ENCODE measurements around the gene TMEM132C.

TMEM132C gene

DNA sequence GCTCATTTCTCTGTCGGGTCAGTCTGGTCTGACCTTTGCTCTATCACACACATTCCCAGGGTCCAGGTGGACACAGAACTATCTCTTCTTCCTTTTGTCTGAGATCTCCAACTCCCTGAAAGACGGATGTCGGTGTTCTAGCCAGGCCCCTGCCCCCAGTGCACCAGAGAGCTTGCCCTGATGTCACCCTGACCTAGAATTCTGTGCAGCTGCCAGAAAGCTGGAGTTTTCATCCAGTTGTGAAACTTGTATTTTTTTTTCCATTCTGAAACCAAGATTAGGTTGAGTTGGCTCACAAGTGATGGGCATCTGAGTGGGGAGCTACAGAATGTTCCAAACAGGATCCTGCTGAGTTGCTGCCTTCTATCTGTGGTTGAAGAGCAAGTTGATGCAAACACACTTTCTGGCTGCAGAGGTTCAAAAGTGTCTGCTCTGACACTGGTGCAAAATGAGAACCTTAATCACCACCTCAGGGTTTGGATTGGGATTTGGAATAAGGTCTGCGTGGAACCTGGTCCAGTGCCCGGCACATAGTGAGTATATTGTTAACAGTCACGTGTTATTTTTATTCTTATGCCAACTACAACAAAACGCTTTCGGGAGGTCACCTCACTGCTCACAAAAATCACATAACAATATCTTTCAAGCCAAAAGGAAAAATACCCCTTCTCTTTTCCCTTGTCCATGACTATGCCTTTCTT, 345.3 kb downstream of the TMEM132C start:
- ATAC-seq, result no peak
- no peak for DNase-seq

DNA sequence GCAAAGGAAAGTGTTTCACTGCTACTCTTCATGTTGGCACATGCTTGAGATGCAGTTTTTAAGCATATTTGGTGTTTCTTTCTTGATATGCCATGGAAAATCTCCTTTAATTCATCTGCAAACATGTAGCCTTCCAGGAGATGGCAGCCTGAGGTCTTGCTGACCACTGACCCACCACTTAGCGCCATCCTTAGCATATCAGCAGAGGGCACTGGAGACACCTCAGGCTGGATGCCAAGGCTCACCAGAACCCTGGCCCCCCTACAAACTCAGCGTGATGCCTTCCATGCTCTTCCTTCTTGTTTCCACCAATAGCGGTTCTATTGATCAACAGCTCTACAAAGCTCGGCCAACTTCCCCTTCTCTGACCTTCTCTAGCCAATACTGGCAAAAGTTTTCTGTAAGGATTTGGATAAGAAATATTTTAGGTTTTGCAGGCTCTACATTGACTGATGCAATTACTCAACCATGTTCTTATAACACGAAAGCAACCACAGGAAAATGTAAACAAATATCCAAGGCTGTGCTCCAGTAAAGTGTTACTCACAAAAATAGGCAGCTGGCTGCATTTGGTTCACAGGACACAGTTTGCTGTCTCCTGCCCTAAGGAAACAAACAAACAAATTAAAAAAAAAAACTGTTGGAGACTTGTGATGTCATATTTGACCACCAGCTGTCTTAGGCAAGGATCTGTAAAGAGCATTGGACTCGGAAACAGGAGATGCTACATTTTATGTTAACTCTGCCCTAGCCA, 347.0 kb downstream of the TMEM132C start:
- ATAC-seq, result no peak
- no peak for DNase-seq

DNA sequence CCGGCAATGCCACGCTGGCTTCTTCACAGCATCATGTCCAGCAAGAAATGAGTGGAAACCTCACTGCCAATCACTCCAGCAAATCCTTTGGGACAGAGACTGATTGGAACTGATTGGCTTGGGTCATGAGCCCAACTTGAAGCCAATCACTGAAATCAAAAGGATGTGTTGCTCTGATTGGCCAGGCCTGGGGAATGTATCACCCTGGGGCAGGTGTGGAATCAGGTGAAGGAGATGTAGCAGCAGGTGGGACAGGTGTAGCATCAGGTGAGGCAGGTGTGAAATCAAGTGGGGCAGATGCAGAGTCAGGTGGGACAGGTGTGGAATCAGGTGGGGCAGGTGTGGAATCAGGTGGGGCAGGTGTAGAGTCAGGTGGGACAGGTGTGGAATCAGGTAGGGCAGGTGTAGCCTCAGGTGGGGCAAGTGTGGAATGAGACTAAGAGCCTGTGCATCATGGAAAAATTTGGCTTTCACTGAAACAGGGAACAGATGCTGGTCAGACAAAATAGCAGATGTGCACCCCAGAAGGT, 350.4 kb downstream of the TMEM132C start:
- ATAC-seq (no peak), DNase-seq (no peak)

DNA sequence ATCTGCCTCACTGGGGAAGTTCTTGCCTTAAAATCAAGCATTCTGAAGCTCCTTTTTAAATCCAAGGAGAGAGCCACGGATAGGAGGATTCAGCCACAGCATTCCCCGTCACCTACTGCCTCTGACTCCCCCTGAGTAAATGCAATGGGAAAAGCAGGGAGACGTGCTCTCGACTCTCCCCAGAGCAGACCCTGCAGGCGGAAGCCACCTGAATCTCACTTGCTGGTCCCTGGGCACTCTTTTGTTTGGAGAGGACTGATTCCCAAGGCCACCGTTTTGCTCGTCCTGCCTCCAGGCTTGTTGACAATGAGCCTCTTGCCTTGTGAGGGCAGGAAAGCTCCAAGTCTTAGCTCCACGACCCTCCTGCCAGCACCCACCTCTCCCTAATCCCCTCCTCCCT, 352.3 kb downstream of the TMEM132C start:
- ATAC-seq, result no peak

DNA sequence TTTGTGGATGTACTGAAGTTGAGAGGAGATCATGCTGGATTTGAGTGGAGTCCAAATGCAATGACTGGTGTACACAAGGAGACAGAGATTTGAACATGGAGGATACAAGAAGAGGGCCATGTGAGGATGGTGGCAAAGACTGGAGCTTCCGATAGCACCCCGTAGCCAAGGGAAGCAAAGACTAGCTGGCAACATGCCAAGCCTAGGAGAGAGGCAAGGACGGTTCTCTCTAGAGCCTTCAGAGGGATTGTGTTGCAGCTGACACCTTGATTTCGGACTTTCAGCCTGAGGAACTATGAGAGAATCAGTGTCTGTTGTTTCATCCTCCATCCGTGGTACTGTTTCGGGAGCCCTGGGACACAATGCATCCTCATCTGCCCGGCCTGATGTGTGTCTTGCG, 354.3 kb downstream of the TMEM132C start:
- ATAC-seq, result no peak
- DNase-seq, result no peak

More for the DNA sequence above, 352.3 kb downstream of the TMEM132C start:
- no peak for DNase-seq

DNA sequence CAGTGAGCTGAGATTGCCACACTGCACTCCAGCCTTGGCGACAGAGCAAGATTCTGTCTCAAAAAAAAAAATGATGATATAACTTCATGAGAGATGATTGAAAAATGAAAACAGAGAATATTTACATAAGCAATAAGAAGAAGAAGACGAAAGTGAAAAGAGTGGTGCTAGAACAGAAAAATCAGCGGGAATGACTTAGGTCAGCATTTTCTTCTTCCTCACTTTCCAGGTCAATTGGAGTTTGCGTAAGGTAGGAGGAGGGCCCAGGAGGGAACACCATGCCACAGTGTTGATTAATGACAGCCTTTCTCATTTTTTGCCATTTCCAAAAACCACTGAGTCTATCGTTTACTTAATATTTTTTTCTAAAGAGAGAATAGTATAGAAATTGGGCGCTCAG, 356.8 kb downstream of the TMEM132C start:
- DNase-seq (no peak), ATAC-seq (no peak)

DNA sequence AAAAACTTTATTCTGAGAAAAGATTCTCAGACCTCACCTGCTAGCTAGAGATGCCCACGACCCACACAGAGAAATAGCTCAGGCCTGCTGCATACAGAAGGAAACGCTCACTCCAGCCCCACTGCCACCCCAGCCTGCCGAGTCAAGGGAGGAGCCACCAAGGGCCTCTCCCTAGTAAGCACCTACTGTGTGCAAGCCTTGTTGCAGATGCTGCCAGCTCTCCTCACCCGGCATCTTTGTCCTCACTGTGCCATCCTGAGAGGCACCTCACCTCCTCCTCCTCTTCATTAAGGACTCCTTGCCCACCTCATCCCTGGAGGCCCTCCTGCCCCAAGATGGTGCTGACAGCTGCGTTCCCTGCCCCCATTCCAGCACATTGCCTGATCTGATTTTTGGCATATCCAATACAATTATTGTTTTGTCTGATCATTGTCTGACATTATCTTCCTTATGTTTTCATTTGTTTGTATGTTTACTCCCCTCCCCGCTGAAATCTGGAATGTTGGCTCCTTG, 359.9 kb downstream of the TMEM132C start:
- DNase-seq, result no peak
- no peak for ATAC-seq

DNA sequence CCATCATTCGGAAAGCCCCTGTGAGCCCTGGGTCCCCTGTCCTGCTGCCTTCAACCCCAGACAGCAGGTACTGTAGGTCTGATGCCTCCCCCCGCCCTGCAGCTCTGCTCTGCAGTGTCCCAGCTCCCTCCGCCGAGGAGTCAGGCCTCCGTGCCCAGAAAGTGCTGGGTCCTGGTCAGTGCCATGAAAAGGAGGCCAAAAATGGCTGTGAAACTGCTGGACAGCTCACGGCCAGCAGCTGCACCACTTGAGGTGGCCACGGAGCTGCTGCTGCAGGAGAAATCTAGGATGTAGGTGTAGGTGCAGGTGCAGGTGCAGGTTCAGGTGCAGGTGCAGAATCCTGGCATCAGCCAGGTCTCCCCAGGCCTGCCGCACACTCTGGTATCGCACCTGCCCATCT, 360.7 kb downstream of the TMEM132C start:
- DNase-seq, result no peak
- no peak for ATAC-seq

DNA sequence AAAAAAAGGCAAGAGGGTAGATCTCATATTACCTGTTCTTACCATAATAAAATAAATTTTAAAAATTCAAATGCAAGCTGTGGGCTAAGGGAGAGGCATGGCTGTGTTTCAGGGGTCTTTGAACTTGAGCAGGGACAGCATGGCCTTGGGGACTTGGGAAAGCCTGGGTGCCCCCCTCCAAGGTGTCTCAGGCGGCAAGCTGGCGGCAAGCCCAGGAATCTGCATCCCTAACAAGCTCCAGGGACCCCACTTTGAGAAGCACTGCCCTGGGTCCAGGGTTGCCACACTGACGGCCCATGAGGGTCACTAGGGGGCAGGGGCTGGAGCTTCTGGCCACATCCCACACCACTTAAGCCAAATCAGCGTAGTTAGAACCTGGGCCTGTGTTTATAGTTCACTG, 363.0 kb downstream of the TMEM132C start:
- DNase-seq (no peak), ATAC-seq (no peak)

DNA sequence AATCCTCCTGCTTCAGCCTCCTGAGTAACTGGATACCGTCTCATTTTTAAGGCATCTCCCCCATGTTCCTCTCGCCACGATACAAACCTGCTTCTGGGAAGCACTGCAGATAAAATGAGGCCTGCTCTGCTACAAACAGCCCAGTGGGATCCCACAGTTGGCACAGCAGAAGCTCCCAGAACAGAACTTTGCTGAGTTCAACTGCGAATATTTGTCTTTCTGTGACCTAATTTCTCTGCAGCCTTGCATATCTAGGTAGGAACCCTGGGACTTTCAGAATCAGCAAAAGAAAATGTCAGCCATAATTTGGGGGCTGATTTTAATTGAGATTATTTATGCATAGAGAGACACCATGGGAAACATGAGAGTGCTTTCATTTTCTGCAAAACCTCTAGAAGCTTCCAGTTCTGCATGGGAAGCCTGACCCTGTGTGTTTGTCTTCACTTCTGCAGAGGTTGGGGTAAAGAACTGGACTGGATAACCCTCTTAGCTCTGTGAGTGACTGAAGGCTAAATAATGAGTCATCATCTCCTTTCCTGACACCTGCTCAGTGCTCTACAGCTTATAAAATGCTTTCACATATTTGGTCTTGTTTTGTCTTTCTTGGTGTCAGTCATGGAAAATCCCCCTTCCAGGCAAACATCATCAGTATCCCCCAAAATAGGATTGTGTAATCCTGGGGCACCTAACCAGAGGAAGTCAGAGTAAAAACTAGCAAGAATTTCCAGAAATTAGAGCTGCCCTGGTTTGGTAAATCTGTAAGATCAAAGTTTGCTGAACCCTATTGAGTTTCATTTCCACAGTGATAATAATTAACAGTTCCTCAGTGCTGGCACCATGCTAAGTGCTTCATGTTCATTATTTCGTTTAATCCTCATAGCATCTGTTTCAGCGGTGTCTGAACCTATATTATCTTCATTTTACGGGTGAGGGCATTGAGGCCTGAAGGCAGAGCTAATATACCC, 371.0 kb downstream of the TMEM132C start:
- DNase-seq (no peak), ATAC-seq (no peak)

DNA sequence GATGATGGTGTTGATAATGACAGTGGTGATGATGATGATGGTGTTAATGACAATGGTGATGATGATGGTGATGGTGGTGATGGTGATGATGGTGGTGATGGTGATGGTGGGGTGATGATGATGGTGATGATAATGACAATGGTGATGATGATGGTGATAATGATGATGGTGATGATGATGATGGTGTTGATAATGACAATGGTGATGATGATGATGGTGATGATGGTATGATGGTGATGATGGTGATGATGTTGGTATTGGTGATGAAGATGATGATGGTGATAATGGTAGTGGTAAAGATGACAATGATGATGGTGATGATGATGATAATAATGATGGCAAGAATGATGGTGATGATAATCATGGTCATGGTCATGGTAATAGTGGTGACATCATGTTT, 372.1 kb downstream of the TMEM132C start:
- DNase-seq, result no peak
- no peak for ATAC-seq

DNA sequence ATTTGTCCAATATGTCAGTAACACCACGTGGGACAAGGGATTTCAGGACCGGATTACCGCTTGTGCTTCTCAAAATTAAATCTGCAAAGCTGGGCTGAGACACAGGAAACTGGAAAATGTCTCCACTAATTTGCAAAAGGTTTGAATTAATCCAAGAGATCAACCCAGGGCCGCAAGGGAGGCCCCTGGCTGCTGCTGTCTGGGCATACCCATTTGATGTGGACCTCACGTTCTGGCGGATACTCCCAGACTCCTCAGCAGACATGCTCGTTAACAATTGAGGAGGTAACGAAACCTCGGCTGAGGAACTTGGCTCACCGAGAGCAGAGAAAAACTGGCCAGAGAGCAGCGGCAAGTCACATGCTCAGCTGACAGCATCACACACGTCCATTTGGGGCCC, 376.2 kb downstream of the TMEM132C start:
- no peak for ATAC-seq

DNA sequence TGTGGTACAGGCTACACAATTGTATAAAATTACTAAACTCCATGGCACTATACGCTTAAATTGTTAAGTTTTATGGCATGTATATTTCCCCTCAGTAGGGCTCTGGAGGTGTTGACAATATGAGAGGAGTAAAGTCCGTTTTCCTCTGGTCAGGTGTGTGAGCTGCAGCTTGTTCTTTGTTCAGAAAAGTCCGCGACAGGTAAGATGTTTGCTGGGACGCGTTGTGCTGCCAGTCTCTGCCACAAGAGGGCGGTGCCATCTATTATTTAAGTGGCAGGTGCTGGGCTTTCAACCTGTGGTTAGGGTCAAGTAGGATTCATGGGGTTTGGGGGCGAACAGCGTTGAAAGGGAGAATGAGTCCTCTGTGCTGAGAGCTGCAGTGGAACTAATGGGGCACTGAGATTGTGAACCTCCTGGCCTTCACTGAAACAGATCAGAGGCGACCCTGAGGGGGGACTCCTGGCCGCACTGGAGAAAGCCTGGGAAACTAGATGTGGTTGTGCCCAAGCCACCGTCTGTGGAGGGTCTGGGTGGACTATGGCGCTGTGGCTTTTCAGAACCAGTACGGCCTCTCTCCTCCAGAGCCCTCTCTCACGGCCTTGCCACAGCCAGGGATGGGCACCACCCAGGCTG, 377.8 kb downstream of the TMEM132C start:
- no peak for ATAC-seq
- peak; percentile 30 for DNase-seq

More for the DNA sequence above, 376.2 kb downstream of the TMEM132C start:
- no peak for DNase-seq

DNA sequence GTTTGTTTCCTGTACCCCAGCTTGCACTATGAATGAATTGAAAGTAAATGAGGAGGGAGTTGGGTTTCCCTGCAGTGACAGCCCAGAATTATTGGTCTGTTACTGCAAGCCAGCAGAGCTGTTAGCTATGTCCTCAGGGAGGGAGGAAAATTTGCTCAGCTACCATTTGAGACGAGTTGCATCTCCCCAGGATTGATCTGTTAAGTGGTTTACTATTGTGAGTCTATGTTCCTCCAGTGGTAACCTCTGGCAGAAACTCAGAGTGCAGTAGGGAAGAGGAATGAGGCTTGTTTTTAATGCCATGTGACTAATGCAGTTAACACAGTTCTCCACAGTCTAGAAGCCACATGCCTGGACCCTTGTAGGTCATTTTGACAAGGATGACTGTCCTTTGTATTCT, 382.9 kb downstream of the TMEM132C start:
- ATAC-seq, result no peak
- DNase-seq, result no peak

DNA sequence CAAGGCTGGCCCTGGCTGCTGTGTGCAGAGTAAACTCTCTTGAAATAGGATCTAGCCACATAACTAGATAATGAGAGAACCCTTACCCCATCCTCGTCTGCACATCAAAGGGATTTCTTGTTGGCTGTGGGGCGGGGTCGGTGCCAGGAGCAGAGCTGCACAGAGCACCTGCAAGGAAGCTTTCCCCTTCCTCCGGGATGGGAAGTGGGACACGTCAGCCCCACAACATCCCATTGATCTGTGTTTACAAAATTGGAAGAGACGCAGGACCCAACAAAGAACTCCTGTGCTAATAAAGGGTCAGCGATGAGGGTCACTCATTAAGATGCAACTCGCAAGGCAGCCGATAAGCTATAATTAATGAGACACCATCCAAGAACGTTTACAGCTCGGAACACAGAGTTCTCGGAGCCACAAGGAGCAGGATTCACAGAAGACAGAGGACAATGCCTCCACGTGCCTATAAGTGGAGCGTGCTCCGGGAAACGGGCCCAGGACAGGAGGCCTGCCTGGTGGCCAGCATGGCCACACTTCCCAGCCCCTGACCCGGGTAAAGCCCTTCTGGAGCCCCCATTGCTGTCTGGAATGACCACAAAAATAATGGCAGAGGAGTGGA, 385.3 kb downstream of the TMEM132C start:
- DNase-seq (no peak), ATAC-seq (no peak)

DNA sequence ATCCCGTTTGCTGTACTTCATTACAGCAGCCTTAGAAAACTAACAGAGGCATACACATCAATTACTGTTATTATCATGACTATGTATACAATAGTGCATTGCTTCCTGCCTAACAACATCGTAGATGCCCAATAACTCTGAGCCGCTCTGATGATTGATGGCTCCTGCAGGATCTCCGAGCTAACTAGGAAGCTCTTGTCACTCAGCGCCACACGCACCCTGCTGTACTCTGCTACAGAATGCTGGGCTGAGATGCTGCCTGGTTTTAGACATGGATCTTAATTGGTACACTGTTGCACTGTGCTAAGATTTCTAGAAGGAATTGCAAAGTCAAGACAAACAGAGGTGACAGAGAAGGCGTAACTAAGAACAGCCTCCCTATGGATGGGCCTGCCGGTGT, 387.5 kb downstream of the TMEM132C start:
- no peak for ATAC-seq
- no peak for DNase-seq

DNA sequence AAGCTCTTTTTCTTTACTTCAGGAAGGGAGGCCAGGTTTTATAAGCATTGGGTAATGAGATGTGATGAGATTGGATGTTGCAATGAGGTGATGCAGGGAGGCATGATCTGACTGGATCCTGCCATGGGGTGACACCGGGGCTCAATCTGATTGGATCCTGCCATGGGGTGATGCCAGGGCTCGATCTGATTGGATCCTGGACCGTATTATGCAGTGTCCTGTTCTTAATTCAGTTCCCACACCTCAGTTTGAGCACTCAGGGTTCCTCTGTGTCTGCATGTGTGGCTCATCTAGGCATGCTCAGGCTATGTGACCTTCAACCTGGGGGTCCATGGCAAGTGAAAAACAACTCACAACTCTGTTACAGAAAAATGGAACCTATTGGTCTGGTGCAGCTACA, 390.4 kb downstream of the TMEM132C start:
- no peak for ATAC-seq

DNA sequence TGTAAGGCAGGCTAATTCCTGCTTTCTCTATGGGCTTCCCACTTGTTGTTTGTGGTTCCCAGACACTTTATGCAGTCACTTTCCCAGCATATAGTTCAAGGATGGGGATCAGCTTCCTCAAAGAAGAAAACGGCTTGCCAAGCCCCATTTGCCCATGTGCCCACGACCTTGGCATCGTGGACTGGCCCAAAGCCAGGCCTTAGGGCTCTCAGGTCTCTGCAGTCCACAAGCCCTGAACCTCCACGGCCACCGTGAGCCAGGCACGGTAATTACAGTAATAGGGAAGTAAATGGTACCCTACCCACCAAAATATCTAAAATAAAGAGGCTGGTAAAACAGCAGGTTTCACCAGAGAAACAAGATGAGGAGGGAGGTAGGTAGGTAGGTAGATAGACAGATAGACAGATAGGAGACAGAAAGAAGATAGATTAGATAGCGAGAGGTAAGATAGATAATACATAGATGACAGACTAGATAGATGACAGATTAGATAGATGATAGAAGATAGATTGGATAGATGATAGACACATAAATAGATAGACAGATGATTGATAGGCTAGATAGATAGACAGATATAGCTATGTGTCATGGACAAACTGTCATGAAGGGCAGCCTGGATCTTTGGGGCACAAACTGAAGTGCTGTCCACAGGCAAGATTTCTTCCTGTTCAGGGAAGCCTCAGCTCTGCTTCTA, 393.7 kb downstream of the TMEM132C start:
- ATAC-seq, result no peak

More for the DNA sequence above, 390.4 kb downstream of the TMEM132C start:
- DNase-seq, result no peak

DNA sequence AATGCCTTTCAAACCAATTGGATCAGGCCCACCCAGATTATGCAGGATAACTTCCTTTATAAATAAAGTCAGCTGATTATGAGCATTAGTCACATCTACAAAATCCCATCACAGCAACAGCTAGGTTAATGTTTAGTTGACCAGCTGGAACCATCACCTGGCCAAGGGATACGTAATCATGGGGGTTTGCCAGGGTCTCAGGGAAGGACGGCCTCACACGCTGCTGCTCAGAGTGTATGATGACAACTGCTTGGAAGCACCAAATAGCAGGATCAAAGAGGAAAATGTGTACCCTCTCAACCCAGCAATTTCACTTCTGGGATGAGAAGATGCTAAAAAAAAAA, 394.2 kb downstream of the TMEM132C start:
- DNase-seq (no peak), ATAC-seq (no peak)

More for the DNA sequence above, 393.7 kb downstream of the TMEM132C start:
- no peak for DNase-seq

DNA sequence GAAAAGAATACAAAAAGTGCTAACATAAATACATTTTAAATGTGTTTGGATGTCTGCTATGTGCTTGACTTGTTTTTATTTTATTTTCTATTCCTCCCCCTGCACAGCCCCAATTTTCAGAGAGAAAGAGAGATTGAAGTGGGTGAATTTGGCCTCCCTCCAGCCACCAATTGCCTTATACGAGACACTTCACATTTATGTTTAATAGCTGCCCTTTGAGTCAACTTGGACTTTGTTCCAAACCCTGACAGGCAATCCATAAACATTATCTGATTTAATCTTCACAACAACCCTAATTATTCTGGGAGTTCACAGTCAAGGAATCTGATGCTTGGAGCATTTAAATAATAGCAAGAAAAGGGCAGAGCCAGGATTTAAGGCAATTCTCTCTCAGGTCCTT, 395.1 kb downstream of the TMEM132C start:
- DNase-seq (no peak), ATAC-seq (no peak)

DNA sequence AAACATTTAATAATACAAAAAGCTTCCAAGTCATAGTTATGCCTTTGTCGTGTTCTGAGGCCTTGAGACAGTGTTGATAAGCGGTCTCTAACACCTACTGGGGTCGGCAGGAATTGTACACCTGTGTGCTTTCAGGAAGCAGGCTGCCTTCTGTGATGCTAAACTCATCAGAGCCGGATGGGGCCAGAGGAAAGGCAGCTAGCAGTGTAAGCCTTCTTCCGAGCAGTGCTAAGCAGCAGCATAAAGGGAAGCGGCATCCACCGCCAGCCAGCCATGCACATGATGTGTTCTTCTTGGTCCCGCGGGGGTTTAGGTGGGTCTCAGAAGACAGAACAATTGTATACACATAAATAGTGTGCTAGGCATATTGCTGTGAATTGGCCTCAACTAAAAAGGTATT, 397.5 kb downstream of the TMEM132C start:
- DNase-seq, result no peak

More for the DNA sequence above, 397.5 kb downstream of the TMEM132C start:
- ATAC-seq, result no peak
